Lower leg skin (tissue), 4 donors: Measurements from ENCODE around the gene EP400. TPM values are rescaled to one million over a fixed set of nuclear protein-coding genes. Genes with fewer than 3 reads are reported as not detected.

Experiments
- DNase-seq, 2 donors: peaks; one replicate each; pipeline ENCODE4 v3.0.0-alpha.2; 2019; ENCODE audit warnings: low spot score in 2 of 2
- H3K4me3 ChIP-seq: fragments of 200-600 bp; sonication (generic); 2 replicates; pipeline ENCODE4 v1.5.1; 2017; ENCODE audit warnings: mild to moderate bottlenecking, low read depth; ENCODE audit not compliant: poor library complexity, severe bottlenecking
- POLR2A ChIP-seq, 2 donors: fragments of 450-650 bp; IDR thresholded peaks; one replicate each; pipeline ENCODE4 v1.6.1; 2016 to 2017; ENCODE audit warnings: antibody characterized with exemption in 2 of 2, mild to moderate bottlenecking in 1 of 2, moderate library complexity in 1 of 2
- WGBS, 2 donors: methylation state at CpG; one replicate each; pipeline ENCODE4 v1.1.5; 2018; 5-methylcytosine and 5-hydroxymethylcytosine counted together
- intact Hi-C: fragments of 100-400 bp; cut with DNase I; formaldehyde crosslinking; loops from one replicate; pipeline ENCODE4 v1.15.0; 2023; ENCODE audit warnings: low total_unique reads
- total RNA-seq, 4 donors: library from RNA; depleted of rRNA; stranded (reverse); fragments of >200 nt; gene quantifications; one replicate each; pipeline ENCODE4 v1.1.0, GENCODE V29; 2016
- TF ChIP-seq, protein P1 (sequence below), 3 donors: fragments of 450-650 bp; IDR thresholded peaks; one replicate each; pipeline ENCODE4 v1.5.1; 2016; ENCODE audit warnings: antibody characterized with exemption in 3 of 3, mild to moderate bottlenecking in 3 of 3, moderate library complexity in 2 of 3

Gene EP400
- total RNA-seq, 4 donors from 2014 or later, result 22.0 to 45.8 (median 24.6) TPM

DNA sequence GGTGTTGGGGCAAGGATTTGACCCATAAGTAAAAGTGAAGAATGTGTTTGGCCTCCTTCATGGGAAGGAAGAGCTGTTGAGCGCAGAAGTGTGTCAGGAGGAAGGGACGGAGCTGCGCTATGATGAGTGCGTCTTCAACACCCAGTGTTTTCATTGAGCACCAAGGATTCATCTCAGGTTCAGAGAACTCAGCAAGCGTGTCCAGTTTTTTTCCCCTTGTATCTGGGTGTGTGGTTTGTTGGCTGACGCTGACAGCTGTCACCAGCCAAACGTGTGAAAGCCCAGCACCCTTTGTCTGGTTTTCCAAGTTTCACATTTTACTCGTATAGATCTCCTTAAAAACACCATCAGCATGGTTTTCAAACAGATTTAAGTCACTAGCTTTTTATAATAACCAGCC, 12.3 kb downstream of the EP400 start:
- H3K4me3 ChIP-seq, result no peak overlapping the region
- 85% methylated on average over 8 of the region's 8 CpGs for WGBS, 2 donors
- DNase-seq, result peak in 1 of 2 donors; percentile 37
- intact Hi-C loops, result no loop called here
- TF ChIP-seq, protein P1, sequence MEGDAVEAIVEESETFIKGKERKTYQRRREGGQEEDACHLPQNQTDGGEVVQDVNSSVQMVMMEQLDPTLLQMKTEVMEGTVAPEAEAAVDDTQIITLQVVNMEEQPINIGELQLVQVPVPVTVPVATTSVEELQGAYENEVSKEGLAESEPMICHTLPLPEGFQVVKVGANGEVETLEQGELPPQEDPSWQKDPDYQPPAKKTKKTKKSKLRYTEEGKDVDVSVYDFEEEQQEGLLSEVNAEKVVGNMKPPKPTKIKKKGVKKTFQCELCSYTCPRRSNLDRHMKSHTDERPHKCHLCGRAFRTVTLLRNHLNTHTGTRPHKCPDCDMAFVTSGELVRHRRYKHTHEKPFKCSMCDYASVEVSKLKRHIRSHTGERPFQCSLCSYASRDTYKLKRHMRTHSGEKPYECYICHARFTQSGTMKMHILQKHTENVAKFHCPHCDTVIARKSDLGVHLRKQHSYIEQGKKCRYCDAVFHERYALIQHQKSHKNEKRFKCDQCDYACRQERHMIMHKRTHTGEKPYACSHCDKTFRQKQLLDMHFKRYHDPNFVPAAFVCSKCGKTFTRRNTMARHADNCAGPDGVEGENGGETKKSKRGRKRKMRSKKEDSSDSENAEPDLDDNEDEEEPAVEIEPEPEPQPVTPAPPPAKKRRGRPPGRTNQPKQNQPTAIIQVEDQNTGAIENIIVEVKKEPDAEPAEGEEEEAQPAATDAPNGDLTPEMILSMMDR (IDR thresholded peaks at IDR 0.05), result no peak
- no peak for TF ChIP-seq POLR2A (IDR thresholded peaks at IDR 0.05)

DNA sequence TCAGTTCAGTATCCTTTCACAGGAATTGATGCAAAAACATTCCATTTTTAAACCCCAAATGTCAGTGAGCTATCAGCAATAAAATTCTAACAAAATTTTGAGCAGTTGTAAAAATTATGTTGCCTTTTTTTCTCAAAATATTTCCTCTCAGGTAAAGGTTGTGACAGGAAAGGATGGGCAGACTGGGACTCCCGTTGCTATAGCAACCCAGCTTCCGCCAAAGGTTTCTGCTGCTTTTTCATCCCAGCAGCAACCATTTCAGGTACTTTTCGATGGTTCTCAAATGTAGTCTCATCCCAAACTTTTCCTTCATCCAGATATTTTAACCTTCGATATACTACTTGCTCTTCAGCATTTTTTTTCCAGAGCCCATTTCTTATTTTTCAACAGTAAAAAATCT, 13.6 kb downstream of the EP400 start:
- intact Hi-C loops, result no loop called here
- H3K4me3 ChIP-seq, result no peak overlapping the region
- WGBS, 2 donors, result 76 to 81% methylated on average over 4 of the region's 4 CpGs
- peak in 1 of 2 donors; percentile 60 for DNase-seq
- no peak for TF ChIP-seq POLR2A (IDR thresholded peaks at IDR 0.05)
- TF ChIP-seq, protein P1 (IDR thresholded peaks at IDR 0.05), result no peak

DNA sequence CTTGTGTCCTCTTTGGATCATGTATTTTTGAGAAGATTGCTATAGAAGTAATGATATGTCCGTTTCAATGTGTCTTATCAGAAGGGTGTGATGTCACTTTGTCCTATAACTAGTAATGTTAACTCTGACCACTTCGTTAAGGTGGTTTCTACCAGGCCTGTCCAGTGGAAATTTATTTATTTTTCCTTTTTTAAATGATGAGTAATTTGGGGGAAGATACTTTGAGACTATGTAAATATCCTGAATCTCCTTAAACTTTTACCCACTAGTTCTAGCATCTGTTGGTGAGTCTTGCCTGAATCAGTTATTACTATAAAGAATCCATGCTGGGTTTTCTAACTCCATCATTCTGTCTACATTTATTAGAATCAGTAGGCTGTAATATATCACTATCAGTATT, 15.3 kb downstream of the EP400 start:
- no peak for DNase-seq
- intact Hi-C loops, result no loop called here
- WGBS, 2 donors, result 88 to 91% methylated on average over 2 of the region's 2 CpGs

DNA sequence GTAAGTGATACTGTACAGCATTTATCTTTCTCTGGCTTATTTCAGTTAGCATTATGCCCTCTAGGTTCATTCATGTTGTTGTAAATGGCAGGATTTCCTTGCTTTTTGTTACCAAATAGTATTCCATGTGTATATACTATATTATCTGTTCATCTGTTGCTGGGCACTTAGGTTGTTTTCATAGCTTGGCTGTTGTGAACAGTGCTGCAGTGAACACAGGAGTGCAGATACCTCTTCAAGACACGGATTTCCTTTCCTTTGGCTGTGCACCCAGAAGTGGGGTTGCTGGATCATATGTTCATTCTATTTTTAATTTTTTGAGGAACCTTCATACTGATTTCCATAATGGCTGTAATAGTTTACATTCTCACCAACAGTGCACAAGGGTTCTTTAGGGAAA, 21.5 kb downstream of the EP400 start:
- intact Hi-C loops, result no loop called here
- no peak for DNase-seq
- no peak for TF ChIP-seq POLR2A (IDR thresholded peaks at IDR 0.05)
- TF ChIP-seq, protein P1 (IDR thresholded peaks at IDR 0.05), result no peak
- WGBS, 2 donors, result 41 to 48% methylated on average over 1 of the region's 1 CpG
- no peak overlapping the region for H3K4me3 ChIP-seq

More for the DNA sequence above, 15.3 kb downstream of the EP400 start:
- no peak overlapping the region for H3K4me3 ChIP-seq
- TF ChIP-seq, protein P1 (IDR thresholded peaks at IDR 0.05), result no peak
- TF ChIP-seq POLR2A (IDR thresholded peaks at IDR 0.05), result no peak

DNA sequence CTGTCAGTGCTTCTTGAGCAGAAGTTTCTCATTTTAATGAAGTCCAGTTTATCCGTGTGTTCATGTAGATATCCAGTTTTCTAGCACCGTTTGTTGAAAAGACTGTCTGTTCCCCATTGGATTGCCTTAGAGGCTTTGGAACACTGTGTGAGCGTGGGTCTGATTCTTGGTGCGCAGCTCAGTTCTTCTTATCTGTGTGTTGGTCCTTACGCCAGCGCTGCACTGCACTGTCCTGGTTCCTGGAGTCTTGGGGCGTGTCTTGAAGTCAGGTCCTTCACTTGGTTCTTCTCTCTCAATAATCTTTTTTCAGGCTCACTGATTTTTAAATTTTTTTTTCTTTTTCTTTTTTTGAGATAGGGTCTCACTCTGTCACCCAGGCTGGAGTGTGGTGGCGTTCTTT, 25.5 kb downstream of the EP400 start:
- H3K4me3 ChIP-seq, result no peak overlapping the region
- 89 to 97% methylated on average over 8 of the region's 8 CpGs for WGBS, 2 donors
- intact Hi-C loops, result no loop called here
- peak in 1 of 2 donors; percentile 64 for DNase-seq
- TF ChIP-seq POLR2A (IDR thresholded peaks at IDR 0.05), result no peak
- TF ChIP-seq, protein P1 (IDR thresholded peaks at IDR 0.05), result no peak

DNA sequence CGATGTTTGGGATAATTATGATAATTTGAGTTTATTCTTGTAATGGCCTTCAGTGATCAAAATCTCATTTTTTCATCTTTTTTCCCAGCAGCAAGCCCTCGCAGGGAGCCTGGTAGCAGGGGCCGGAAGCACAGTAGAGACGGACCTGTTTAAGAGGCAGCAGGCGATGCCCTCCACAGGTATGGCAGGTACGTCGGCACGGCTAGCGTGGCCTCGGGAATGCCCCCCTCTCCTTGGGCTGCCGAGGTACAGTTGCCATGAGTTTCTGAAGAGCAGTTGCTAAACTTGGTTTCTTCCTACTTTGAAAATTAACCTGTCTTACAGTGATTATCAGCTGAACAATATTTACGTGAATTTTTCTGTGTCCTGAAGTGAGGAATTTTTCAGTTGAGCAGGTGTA, 29.9 kb downstream of the EP400 start:
- intact Hi-C loops, result no loop called here
- TF ChIP-seq, protein P1 (IDR thresholded peaks at IDR 0.05), result no peak
- 87 to 90% methylated on average over 12 of the region's 12 CpGs for WGBS, 2 donors
- H3K4me3 ChIP-seq, result no peak overlapping the region
- DNase-seq, result peak in 1 of 2 donors; percentile 28
